Hematopoietic multipotent progenitor cell treated with erythropoietin and hydrocortisone succinate and interleukin-3 and kit ligand, for 6 days (in vitro differentiated cells): ENCODE measurements around the gene FRYL.
A peak's percentile ranks its signal among the peaks of the same experiment; 100 is the strongest.
"Not testable (repeated sequence)": the region's sequence is repeated elsewhere in the genome, so short reads cannot be mapped to it uniquely, and the experiment has no call there.

ENCODE experiments used
- DNase-seq: peaks from one replicate; pipeline ENCODE4 v3.0.0-alpha.2; 2015

FRYL gene

GRCh38 chr4:48483006-48483776, 296.9 kb downstream of the FRYL start, which contains the start of gene SLC10A4:
Gene SLC10A4, plus strand, starts transcription at chr4:48483343. Its CDS starts 219 bp downstream, at chr4:48483562.
- DNase-seq, result peak; percentile 99

GRCh38 chr4:48481581-48481980, 298.5 kb downstream of the FRYL start:
- DNase-seq, result peak; percentile 96

- no peak for DNase-seq
These were observed 301.8 kb downstream of the FRYL start for GRCh38 chr4:48478273-48478672.

- no peak for DNase-seq
These were observed 304.3 kb downstream of the FRYL start for GRCh38 chr4:48475770-48476169.

GRCh38 chr4:48472794-48473193, 307.3 kb downstream of the FRYL start:
- no peak for DNase-seq

- DNase-seq, result no peak
These were observed 309.5 kb downstream of the FRYL start for GRCh38 chr4:48470570-48470969.

- no peak for DNase-seq
These were observed 309.9 kb downstream of the FRYL start for GRCh38 chr4:48470137-48470536.

- no peak for DNase-seq
These were observed 312.2 kb downstream of the FRYL start for GRCh38 chr4:48467891-48468290.

GRCh38 chr4:48467442-48467841, 312.6 kb downstream of the FRYL start:
- no peak for DNase-seq

GRCh38 chr4:48462363-48462762, 317.7 kb downstream of the FRYL start:
- DNase-seq, result no peak

GRCh38 chr4:48461000-48461399, 319.1 kb downstream of the FRYL start:
- DNase-seq, result no peak

- DNase-seq, result no peak
These were observed 325.5 kb downstream of the FRYL start for GRCh38 chr4:48454591-48454990.

GRCh38 chr4:48451656-48452055, 328.4 kb downstream of the FRYL start:
- DNase-seq, result not testable (repeated sequence)

GRCh38 chr4:48450740-48451139, 329.3 kb downstream of the FRYL start:
- no peak for DNase-seq

GRCh38 chr4:48449151-48449550, 330.9 kb downstream of the FRYL start:
- DNase-seq, result no peak
